PFSK-1 (cell line): Measurements from ENCODE around the gene PDZD2.

Source experiments
- SIN3A ChIP-seq: IDR thresholded peaks from 2 replicates; pipeline ENCODE4 v1.6.1; 2012; ENCODE audit warnings: mild to moderate bottlenecking, low read length, moderate library complexity, borderline replicate concordance; ENCODE audit not compliant: insufficient read depth
- TF ChIP-seq, protein P1 (sequence below), 2 experiments: IDR thresholded peaks; 2 replicates each; pipeline versions ENCODE4 v1.6.1 to v1.8.0; 2011 to 2012; ENCODE audit warnings: low read depth in 2 of 2, low read length in 2 of 2, control low read depth in 1 of 2, inconsistent platforms in 1 of 2, mild to moderate bottlenecking in 1 of 2, moderate library complexity in 1 of 2; ENCODE audit not compliant: insufficient read depth in 1 of 2

DNA sequence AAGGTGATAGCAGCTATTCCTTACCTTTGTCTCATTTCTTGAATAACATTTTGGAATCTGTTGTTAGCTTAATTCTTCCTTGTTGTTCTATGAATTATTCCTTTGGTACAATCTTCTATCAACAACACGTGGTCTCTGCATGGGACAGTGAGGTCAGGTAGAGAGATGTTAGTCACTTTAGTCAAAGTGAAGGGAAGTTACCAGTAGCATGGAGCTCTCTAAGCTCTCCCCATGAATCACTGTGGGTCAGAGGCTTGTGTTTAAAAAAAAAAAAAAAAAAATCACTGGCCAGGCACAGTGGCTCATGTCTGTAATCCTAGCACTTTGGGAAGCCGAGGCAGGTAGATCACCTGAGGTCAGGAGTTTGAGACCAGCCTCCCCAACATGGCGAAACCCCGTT, 419.2 kb downstream of the PDZD2 start:
- TF ChIP-seq SIN3A = no peak
- TF ChIP-seq, protein P1, sequence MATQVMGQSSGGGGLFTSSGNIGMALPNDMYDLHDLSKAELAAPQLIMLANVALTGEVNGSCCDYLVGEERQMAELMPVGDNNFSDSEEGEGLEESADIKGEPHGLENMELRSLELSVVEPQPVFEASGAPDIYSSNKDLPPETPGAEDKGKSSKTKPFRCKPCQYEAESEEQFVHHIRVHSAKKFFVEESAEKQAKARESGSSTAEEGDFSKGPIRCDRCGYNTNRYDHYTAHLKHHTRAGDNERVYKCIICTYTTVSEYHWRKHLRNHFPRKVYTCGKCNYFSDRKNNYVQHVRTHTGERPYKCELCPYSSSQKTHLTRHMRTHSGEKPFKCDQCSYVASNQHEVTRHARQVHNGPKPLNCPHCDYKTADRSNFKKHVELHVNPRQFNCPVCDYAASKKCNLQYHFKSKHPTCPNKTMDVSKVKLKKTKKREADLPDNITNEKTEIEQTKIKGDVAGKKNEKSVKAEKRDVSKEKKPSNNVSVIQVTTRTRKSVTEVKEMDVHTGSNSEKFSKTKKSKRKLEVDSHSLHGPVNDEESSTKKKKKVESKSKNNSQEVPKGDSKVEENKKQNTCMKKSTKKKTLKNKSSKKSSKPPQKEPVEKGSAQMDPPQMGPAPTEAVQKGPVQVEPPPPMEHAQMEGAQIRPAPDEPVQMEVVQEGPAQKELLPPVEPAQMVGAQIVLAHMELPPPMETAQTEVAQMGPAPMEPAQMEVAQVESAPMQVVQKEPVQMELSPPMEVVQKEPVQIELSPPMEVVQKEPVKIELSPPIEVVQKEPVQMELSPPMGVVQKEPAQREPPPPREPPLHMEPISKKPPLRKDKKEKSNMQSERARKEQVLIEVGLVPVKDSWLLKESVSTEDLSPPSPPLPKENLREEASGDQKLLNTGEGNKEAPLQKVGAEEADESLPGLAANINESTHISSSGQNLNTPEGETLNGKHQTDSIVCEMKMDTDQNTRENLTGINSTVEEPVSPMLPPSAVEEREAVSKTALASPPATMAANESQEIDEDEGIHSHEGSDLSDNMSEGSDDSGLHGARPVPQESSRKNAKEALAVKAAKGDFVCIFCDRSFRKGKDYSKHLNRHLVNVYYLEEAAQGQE (IDR thresholded peaks at IDR 0.05; ENCODE audit: insufficient read depth in 1 of 2, low read depth in 2 of 2, low read length in 2 of 2) = no peak
